Loucy (cell line): ENCODE measurements around the gene MAS1L.

Experiments used
- H2AFZ ChIP-seq: fragments of 200-600 bp; sonication (generic); 2 replicates; pipeline ENCODE4 v1.6.0; 2016; ENCODE audit warnings: antibody characterized with exemption, mild to moderate bottlenecking, low read length, moderate library complexity
- H3F3A ChIP-seq: fragments of 200-600 bp; 2 replicates; pipeline ENCODE4 v1.6.0; 2016; ENCODE audit warnings: antibody characterized with exemption, low read depth, mild to moderate bottlenecking
- H3K27me3 ChIP-seq: fragments of 200-600 bp; sonication (generic); 2 replicates; pipeline ENCODE4 v1.6.1; 2014; ENCODE audit warnings: low read length, mild to moderate bottlenecking; ENCODE audit not compliant: insufficient read depth, poor library complexity, severe bottlenecking
- H3K36me3 ChIP-seq: fragments of 200-600 bp; sonication (generic); 2 replicates; pipeline ENCODE4 v1.6.1; 2016; ENCODE audit warnings: low read length; ENCODE audit not compliant: insufficient read depth
- H3K4me1 ChIP-seq: fragments of 200-600 bp; sonication (generic); 2 replicates; pipeline ENCODE4 v1.5.1; 2014; ENCODE audit warnings: low read length, mild to moderate bottlenecking; ENCODE audit not compliant: insufficient read depth, poor library complexity, severe bottlenecking
- H3K4me2 ChIP-seq: fragments of 200-600 bp; sonication (generic); 2 replicates; pipeline ENCODE4 v1.6.0; 2014; ENCODE audit warnings: antibody characterized with exemption, low read length, low read depth, mild to moderate bottlenecking; ENCODE audit not compliant: poor library complexity, severe bottlenecking
- H3K4me3 ChIP-seq: fragments of 200-600 bp; sonication (generic); 2 replicates; pipeline ENCODE4 v1.5.1; 2014; ENCODE audit warnings: low read length, mild to moderate bottlenecking, mixed read lengths; ENCODE audit not compliant: poor library complexity, severe bottlenecking
- H3K79me2 ChIP-seq: fragments of 200-600 bp; sonication (generic); 2 replicates; pipeline ENCODE4 v1.6.1; 2014; ENCODE audit warnings: low read length; ENCODE audit not compliant: insufficient read depth
- H3K9ac ChIP-seq: fragments of 200-600 bp; sonication (generic); 2 replicates; pipeline ENCODE4 v1.6.0; 2014; ENCODE audit warnings: mild to moderate bottlenecking, low read depth, low read length, moderate library complexity; ENCODE audit not compliant: poor library complexity, severe bottlenecking
- H3K9me2 ChIP-seq: fragments of 200-600 bp; sonication (generic); replicated peaks from 2 replicates; pipeline ENCODE4 v1.6.1; 2016; ENCODE audit warnings: low read depth, low read length, mixed read lengths
- H3K9me3 ChIP-seq: fragments of 200-600 bp; sonication (generic); 2 replicates; pipeline ENCODE4 v1.6.1; 2014; ENCODE audit warnings: mild to moderate bottlenecking, antibody characterized with exemption, low read length, low read depth; ENCODE audit not compliant: insufficient read depth
- H4K20me1 ChIP-seq: fragments of 200-600 bp; sonication (generic); 2 replicates; pipeline ENCODE4 v1.6.0; 2014; ENCODE audit warnings: antibody characterized with exemption, low read length, mild to moderate bottlenecking; ENCODE audit not compliant: insufficient read depth, poor library complexity, severe bottlenecking
- EZH2phosphoT487 ChIP-seq: fragments of 200-600 bp; IDR thresholded peaks from 2 replicates; pipeline ENCODE4 v1.6.1; 2018; ENCODE audit warnings: antibody characterized with exemption, mild to moderate bottlenecking, moderate library complexity, borderline replicate concordance
- TF ChIP-seq, protein P1 (sequence below): fragments of 200-600 bp; sonication (generic); conservative IDR thresholded peaks from 2 replicates; pipeline ENCODE4 v1.5.1; 2014; ENCODE audit warnings: mild to moderate bottlenecking, antibody characterized with exemption, low read length

Gene MAS1L

DNA sequence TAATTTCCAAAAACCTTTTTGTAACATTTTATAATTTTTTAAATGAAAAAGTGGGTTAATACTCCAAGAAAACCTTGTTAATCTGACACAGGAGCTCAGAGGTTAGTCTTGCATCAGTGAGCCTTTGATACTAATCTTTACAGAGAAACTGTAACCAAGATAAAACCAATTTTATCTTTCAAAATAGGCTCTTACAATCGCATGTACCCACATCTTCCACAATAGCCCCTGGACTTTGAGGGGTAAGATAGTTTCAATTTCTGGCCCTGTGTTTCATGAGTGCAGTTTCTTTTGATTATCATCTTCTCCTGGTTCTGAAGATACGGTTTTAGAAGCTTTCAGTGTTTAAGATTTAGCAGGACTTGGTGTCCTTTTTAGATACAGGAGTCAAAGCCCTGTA, 34.5 kb upstream of the MAS1L start:
- TF ChIP-seq, protein P1, sequence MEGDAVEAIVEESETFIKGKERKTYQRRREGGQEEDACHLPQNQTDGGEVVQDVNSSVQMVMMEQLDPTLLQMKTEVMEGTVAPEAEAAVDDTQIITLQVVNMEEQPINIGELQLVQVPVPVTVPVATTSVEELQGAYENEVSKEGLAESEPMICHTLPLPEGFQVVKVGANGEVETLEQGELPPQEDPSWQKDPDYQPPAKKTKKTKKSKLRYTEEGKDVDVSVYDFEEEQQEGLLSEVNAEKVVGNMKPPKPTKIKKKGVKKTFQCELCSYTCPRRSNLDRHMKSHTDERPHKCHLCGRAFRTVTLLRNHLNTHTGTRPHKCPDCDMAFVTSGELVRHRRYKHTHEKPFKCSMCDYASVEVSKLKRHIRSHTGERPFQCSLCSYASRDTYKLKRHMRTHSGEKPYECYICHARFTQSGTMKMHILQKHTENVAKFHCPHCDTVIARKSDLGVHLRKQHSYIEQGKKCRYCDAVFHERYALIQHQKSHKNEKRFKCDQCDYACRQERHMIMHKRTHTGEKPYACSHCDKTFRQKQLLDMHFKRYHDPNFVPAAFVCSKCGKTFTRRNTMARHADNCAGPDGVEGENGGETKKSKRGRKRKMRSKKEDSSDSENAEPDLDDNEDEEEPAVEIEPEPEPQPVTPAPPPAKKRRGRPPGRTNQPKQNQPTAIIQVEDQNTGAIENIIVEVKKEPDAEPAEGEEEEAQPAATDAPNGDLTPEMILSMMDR, result no peak
- TF ChIP-seq EZH2phosphoT487, result no peak
- Histone ChIP-seq H3K9ac (peak overlapping the region; percentile 16), H3K27me3 (no peaks in the 10 kb centered on the region), H3K36me3 (no peaks in the 10 kb centered on the region), H3K9me2 (no peaks in the 10 kb centered on the region), H3K9me3 (peaks cover 5% of the 10 kb centered on the region; the same call in 1 of the 2 replicates), H3K4me1 (peaks cover 69% of the 10 kb centered on the region), H3K4me3 (peak overlapping the region; percentile 6), H3K79me2 (no peaks in the 10 kb centered on the region), H2AFZ (no peak overlapping the region), H3F3A (peaks cover 16% of the 10 kb centered on the region), H4K20me1 (no peaks in the 10 kb centered on the region), H3K4me2 (peak overlapping the region; percentile 51)

DNA sequence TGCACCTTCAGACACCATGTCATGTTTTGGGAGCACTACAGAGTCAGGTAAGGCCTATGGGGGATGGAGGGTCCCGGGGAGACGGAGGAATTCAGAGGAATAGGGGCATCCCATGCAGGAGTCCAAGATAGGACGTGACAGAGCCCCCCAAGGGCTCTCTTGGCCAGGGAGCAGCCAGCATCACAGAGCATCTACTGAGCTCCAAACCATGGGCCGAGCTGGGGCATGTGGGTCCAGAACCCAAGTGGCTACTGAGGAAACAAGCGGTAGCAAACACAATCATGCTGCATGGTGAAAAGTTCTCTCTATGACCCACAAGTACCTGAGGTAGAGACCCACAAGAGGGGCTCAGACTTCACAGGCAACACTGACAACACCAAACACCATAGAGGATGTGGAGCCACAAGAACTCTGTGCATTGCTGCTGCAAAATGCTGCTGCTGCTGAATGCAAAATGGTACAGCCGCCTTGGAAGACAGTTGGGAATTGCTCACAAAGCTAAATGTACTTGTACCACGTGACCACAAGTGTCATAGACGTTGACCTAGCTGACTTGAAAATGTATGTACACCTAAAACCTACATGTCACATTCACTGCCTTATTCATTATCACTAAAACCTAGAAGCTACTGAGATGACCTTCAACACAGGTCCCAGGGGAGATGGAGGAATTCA, 33.4 kb upstream of the MAS1L start:
- peaks cover 66% of the 10 kb centered on the region for H3K4me1 ChIP-seq
- H2AFZ ChIP-seq, result no peak overlapping the region
- H3K36me3 ChIP-seq, result no peaks in the 10 kb centered on the region
- H3K4me2 ChIP-seq, result peak overlapping the region; percentile 63
- no peak for TF ChIP-seq EZH2phosphoT487
- TF ChIP-seq, protein P1, result no peak
- no peaks in the 10 kb centered on the region for H3K9me2 ChIP-seq
- peaks cover 16% of the 10 kb centered on the region for H3F3A ChIP-seq
- peak overlapping the region; percentile 55 for H3K9ac ChIP-seq
- H3K4me3 ChIP-seq, result peak overlapping the region; percentile 12
- no peaks in the 10 kb centered on the region for H3K27me3 ChIP-seq
- H3K9me3 ChIP-seq, result peaks cover 5% of the 10 kb centered on the region; the same call in 1 of the 2 replicates
- H4K20me1 ChIP-seq, result no peaks in the 10 kb centered on the region
- no peaks in the 10 kb centered on the region for H3K79me2 ChIP-seq

DNA sequence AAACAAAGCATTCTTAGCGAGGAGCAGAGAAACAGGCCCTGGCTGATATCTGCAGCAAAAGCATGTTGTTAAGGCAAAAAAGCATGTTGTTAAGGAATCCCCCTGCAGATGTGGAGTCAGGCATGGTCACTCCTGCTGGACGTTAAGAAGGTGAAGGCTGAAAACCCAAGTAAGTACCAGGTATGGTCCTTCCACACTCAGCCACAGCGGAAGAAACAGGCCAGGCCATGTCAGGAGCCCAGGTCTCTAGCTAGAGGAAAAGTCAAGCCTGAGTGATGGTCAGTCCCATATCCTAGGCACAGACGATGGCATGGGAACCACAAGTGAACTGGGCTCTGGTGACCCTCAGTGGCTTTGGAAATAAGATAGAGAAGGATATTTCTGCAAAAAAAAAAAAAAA, 32.5 kb upstream of the MAS1L start:
- peaks cover 16% of the 10 kb centered on the region for H3F3A ChIP-seq
- no peaks in the 10 kb centered on the region for H3K27me3 ChIP-seq
- peaks cover 62% of the 10 kb centered on the region for H3K4me1 ChIP-seq
- H3K9me3 ChIP-seq, result peaks cover 5% of the 10 kb centered on the region; the same call in 1 of the 2 replicates
- TF ChIP-seq, protein P1, result no peak
- TF ChIP-seq EZH2phosphoT487, result no peak
- no peaks in the 10 kb centered on the region for H3K36me3 ChIP-seq
- no peaks in the 10 kb centered on the region for H4K20me1 ChIP-seq
- H2AFZ ChIP-seq, result no peak overlapping the region
- H3K9ac ChIP-seq, result peak overlapping the region; percentile 55
- H3K79me2 ChIP-seq, result no peaks in the 10 kb centered on the region
- no peak overlapping the region for H3K4me3 ChIP-seq
- no peaks in the 10 kb centered on the region for H3K9me2 ChIP-seq
- H3K4me2 ChIP-seq, result peak overlapping the region; percentile 63
